K562 (cell line): ENCODE measurements around the gene TRAF3IP3. TPM values are rescaled to one million over a fixed set of nuclear protein-coding genes. Genes with fewer than 3 reads are reported as not detected.
A peak's percentile ranks its signal among the peaks of the same experiment; 100 is the strongest.

Experiments
- HMG20B ChIP-seq: fragments of 250-450 bp; sonication (Bioruptor Pico); IDR thresholded peaks from 2 replicates; pipeline ENCODE4 v1.5.0; 2021; ENCODE audit warnings: mild to moderate bottlenecking
- JUNB ChIP-seq: fragments of 450-650 bp; formaldehyde crosslinking; conservative IDR thresholded peaks from 2 replicates; pipeline ENCODE4 v1.4.0; 2020; ENCODE audit warnings: mild to moderate bottlenecking
- MAZ ChIP-seq, 2 experiments: fragments of 450-650 bp in 1 of 2; sonication (generic) in 1 of 2; formaldehyde crosslinking; IDR thresholded peaks in 1 of 2; conservative IDR thresholded peaks in 1 of 2; 2 replicates each; pipeline versions ENCODE4 v1.4.0 to v1.5.0; 2020; ENCODE audit warnings: mild to moderate bottlenecking in 1 of 2, missing genetic modification reagents in 1 of 2
- RBBP5 ChIP-seq: fragments of 200-600 bp; sonication (generic); IDR thresholded peaks from 2 replicates; pipeline ENCODE4 v1.6.1; 2012; ENCODE audit warnings: borderline replicate concordance, mild to moderate bottlenecking, low read length, control low read depth, inconsistent platforms; ENCODE audit not compliant: insufficient read depth, poor library complexity, severe bottlenecking
- SRF ChIP-seq, 2 experiments: fragments of 250-450, 450-650 bp in 1 of 2; sonication (Bioruptor Pico) in 1 of 2; sonication (generic) in 1 of 2; formaldehyde crosslinking; IDR thresholded peaks; 2 replicates each; pipeline versions ENCODE4 v1.5.0 to v1.5.1; 2020 to 2022; ENCODE audit warnings: mild to moderate bottlenecking in 1 of 2, missing genetic modification reagents in 1 of 2
- SUPT5H ChIP-seq: fragments of 450-650 bp; IDR thresholded peaks from 2 replicates; pipeline ENCODE4 v1.6.1; 2016
- TCFL5 ChIP-seq: fragments of 250-450 bp; sonication (Bioruptor Pico); conservative IDR thresholded peaks from 2 replicates; pipeline ENCODE4 v1.6.1; 2021; ENCODE audit warnings: mild to moderate bottlenecking, moderate library complexity, matching md5 sums
- TEAD2 ChIP-seq: fragments of 450-650 bp; IDR thresholded peaks from 2 replicates; pipeline ENCODE4 v1.6.1; 2016; ENCODE audit warnings: missing genetic modification characterization, control low read depth, missing compliant biosample characterization
- TSC22D4 ChIP-seq: fragments of 450-650 bp; IDR thresholded peaks from 2 replicates; pipeline ENCODE4 v1.6.1; 2016; ENCODE audit warnings: missing genetic modification characterization, missing biosample characterization, control low read depth
- ZBTB12 ChIP-seq: fragments of 250-450 bp; sonication (Bioruptor Pico); IDR thresholded peaks from 2 replicates; pipeline ENCODE4 v1.4.0; 2020
- ZNF311 ChIP-seq: fragments of 250-450 bp; sonication (Bioruptor Pico); IDR thresholded peaks from 2 replicates; pipeline ENCODE4 v1.4.0; 2020; ENCODE audit warnings: mild to moderate bottlenecking, moderate library complexity
- ZNF318 ChIP-seq, 2 experiments: fragments of 450-650 bp; IDR thresholded peaks; 2 replicates each; pipeline ENCODE4 v1.6.1; 2016; ENCODE audit warnings: mild to moderate bottlenecking in 2 of 2, borderline replicate concordance in 1 of 2, low read depth in 1 of 2, moderate library complexity in 1 of 2
- ZNF324 ChIP-seq: fragments of 250-450 bp; sonication (Bioruptor Pico); IDR thresholded peaks from 2 replicates; pipeline ENCODE4 v1.4.0; 2020; ENCODE audit warnings: mild to moderate bottlenecking
- ZNF445 ChIP-seq: fragments of 250-450 bp; sonication (Bioruptor Pico); IDR thresholded peaks from 2 replicates; pipeline ENCODE4 v1.4.0; 2020; ENCODE audit warnings: low read depth, mild to moderate bottlenecking, moderate library complexity
- polyA plus RNA-seq, 8 experiments: library from polyadenylated mRNA; depleted of rRNA in 4 of 8; stranded (reverse) in 5 of 8; unstranded in 3 of 8; fragments of >200 nt; fragmentation: Nextera tagmentation in 2 of 8; fragmentation: Illumina TruSeq in 1 of 8; extraction: Ambion mirVana in 2 of 8; extraction: Trizol in 1 of 8; gene quantifications; 2 replicates each; pipeline versions ENCODE4 v1.2.1 to v1.2.3, GENCODE V29; 2011 to 2014; ENCODE audit warnings: inconsistent platforms in 1 of 8, missing spikeins in 1 of 8
- total RNA-seq, 7 experiments: library from RNA; depleted of rRNA in 6 of 7; stranded (reverse); fragments of >200 nt in 6 of 7; fragmentation: Illumina TruSeq in 2 of 7; extraction: Trizol in 2 of 7; gene quantifications; 2 replicates each; pipeline versions ENCODE4 v1.2.1 to v1.2.3, GENCODE V29; 2011 to 2021; ENCODE audit warnings: low replicate concordance in 1 of 7
- TF ChIP-seq, protein P1 (sequence below): fragments of 450-650 bp; formaldehyde crosslinking; IDR thresholded peaks from 2 replicates; pipeline ENCODE4 v1.4.0; 2020; ENCODE audit warnings: mild to moderate bottlenecking, moderate library complexity

Gene TRAF3IP3
- total and polyA plus RNA-seq, 9 of the 15 experiments (the other 6 are each of a cell fraction or from before 2014, with no cell fraction given), result 0.06 to 1.1 (median 0.31) TPM

DNA sequence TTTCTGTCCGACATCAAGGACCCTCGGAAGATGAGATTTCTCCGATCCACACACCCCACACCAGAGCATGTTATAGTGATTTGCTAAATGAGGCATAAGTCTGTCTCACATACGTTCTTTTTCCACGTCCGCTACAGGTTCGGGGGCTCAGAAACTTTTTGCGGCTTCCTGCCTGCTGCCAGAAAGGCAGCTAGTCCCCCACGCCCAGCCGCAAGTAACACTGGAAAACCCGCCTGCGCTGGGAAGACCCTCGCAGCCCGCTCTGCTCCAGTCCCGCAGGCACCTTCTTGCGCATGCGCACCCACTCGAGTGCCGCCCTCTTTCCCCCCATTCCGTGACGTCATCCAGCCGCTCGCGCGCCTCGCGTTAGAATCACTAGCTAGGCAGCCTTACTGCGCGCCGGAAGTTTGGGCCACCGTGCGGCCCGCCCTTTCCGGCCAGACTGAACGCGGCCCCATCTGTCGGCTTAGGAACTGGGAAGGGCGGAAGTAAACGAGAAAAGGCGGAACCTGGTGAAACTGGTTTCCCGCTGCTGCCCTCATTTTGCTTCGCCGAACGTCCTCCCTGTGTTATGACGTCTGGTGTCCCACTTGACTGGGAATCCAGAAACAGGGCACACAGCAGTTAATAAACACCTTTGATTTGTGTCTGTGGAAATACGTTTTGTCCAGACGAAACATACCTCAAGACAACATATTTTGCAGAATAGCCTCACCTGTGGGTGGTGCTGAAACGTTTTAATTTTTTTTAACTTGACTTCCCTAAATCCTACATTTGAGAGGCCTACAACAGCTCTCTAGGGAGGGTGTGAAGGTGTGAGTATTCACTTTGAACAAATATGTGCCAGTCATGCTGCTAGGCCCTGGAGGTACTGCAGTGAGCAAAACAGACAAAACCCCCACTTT, 28.7 kb downstream of the TRAF3IP3 start, which contains the start of gene C1orf74 (continued):
- TF ChIP-seq ZNF318 (IDR thresholded peaks at IDR 0.05; ENCODE audit: borderline replicate concordance in 1 of 2, low read depth in 1 of 2) (no peak), SUPT5H (peak; percentile 98), ZNF324 (no peak), ZBTB12 (CRISPR knock-in tag) (peak; percentile 98), ZNF311 (CRISPR knock-in tag) (no peak), TSC22D4 (tag) (no peak), TEAD2 (no peak; the same call in 1 of the 2 replicates), HMG20B (CRISPR knock-in tag) (no peak), ZNF445 (CRISPR knock-in tag) (no peak), JUNB (peak; percentile 93), SRF (CRISPR knock-in tag; IDR thresholded peaks at IDR 0.05) (peak in 1 of 2 experiments; percentile 49; a peak in 1 of 4 replicates), TCFL5 (CRISPR knock-in tag) (no peak), MAZ (CRISPR knock-in tag; conservative IDR thresholded peaks at IDR 0.05 in 1 of 2, IDR thresholded peaks at IDR 0.05 in 1 of 2) (peak; percentile 80 to 84), RBBP5 (peak; percentile 54)
- TF ChIP-seq, protein P1, sequence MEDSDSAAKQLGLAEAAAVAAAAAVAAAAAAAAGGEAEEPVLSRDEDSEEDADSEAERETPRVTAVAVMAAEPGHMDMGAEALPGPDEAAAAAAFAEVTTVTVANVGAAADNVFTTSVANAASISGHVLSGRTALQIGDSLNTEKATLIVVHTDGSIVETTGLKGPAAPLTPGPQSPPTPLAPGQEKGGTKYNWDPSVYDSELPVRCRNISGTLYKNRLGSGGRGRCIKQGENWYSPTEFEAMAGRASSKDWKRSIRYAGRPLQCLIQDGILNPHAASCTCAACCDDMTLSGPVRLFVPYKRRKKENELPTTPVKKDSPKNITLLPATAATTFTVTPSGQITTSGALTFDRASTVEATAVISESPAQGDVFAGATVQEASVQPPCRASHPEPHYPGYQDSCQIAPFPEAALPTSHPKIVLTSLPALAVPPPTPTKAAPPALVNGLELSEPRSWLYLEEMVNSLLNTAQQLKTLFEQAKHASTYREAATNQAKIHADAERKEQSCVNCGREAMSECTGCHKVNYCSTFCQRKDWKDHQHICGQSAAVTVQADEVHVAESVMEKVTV (CRISPR knock-in tag), result peak; percentile 8; the same call in 1 of the 2 replicates
